ENCODE results near the gene SURF1.

Gene SURF1

DNA sequence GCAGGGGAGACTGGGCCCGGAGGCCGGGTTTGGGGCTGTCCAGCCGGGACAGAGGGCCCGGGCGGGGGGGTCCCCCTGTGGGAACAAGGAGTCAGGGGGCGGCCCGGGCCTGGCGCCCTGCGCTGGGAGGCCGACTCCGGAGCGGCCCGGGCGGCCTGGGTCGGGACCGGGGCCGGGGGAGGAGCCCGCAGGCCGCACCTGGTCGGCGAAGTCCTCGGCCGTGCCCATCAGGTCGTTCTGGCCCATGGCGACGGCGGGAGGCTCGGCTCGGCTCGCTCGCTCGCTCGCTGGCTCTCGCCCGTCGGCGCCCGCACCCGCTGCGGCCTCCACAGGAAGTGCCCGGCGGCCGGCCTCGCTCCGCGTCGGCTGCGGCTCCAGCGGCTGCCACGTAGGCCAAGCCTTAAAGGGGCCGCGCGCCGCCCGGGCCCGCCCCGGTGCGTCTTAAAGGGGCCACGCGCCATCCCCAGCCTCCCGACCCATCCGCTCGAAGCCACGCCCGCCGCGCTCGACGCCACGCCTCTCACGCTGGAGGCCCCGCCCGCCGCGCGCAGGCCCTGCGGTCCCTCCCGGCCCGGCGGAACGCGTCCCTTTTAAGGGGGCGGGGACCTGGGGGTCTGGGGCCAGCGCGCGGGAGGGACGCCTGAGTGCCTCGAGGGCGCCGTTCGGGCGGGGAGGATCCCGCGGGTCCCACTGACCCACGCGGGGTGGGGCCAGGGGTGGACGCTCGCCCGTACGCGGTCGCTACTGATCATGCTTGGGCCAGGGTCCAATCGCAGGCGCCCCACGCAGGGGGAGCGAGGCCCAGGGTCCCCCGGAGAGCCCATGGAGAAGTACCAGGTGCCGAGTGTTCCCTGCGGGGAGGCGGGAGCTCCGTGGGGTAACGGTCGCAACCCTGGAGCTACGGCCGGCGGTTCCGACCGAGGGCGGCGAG lies 19.7 kb upstream of the SURF1 start, which contains the start of the genes STKLD1 and SURF4:
Gene STKLD1 (plus strand): TSS at position 643 of the 931 bp plus-strand sequence. CDS start 108 bp downstream, at position 751.
Gene SURF4 (minus strand): TSS at position 337 of the 931 bp plus-strand sequence. CDS start 91 bp downstream, at position 246.
- peak within 1 kb of the TSS; percentile 81 for H3K4me3 ChIP-seq (ENCODE audit: low read length)
- peak; percentile 99 for DNase-seq (ENCODE audit: low read depth)
- TF ChIP-seq, protein P1, sequence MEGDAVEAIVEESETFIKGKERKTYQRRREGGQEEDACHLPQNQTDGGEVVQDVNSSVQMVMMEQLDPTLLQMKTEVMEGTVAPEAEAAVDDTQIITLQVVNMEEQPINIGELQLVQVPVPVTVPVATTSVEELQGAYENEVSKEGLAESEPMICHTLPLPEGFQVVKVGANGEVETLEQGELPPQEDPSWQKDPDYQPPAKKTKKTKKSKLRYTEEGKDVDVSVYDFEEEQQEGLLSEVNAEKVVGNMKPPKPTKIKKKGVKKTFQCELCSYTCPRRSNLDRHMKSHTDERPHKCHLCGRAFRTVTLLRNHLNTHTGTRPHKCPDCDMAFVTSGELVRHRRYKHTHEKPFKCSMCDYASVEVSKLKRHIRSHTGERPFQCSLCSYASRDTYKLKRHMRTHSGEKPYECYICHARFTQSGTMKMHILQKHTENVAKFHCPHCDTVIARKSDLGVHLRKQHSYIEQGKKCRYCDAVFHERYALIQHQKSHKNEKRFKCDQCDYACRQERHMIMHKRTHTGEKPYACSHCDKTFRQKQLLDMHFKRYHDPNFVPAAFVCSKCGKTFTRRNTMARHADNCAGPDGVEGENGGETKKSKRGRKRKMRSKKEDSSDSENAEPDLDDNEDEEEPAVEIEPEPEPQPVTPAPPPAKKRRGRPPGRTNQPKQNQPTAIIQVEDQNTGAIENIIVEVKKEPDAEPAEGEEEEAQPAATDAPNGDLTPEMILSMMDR (IDR thresholded peaks at IDR 0.05; ENCODE audit: insufficient read depth, low read depth, low read length, missing control alignments): no peak

DNA sequence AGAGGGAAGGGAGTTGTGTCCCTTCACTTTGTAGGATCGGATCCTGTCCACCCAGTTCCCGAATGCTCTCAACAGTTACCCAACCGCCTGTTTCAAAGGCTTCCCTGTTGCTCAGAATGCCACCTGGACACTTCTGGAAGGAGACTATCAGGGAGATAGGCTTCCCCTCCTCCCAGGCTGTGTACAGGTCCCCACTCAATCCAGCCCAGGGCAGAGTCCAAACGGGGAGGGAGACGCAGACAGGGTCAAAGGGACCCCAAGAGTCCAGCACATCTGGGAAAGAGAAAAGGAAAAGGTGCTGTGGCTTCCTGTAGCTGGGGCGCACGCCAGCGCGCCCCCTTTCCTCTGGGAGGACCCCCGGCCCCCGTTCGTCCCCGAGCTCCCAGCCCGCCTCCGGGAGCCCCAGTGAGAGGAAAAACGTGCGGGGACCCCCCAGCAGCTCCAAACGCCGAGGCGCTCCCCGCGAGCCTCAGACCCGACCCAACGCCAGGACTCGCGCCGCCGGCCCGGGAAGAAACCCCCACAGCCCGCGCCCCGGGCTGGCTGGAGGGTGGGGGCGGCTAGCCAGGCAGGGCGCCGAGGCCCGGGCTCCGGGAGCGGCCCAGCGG lies 18.9 kb upstream of the SURF1 start:
- H3K4me3 ChIP-seq (ENCODE audit: low read length): peak overlapping the region; percentile 81
- TF ChIP-seq, protein P1 (IDR thresholded peaks at IDR 0.05; ENCODE audit: insufficient read depth, low read depth, low read length, missing control alignments): no peak
- DNase-seq (ENCODE audit: low read depth): peak; percentile 60

DNA sequence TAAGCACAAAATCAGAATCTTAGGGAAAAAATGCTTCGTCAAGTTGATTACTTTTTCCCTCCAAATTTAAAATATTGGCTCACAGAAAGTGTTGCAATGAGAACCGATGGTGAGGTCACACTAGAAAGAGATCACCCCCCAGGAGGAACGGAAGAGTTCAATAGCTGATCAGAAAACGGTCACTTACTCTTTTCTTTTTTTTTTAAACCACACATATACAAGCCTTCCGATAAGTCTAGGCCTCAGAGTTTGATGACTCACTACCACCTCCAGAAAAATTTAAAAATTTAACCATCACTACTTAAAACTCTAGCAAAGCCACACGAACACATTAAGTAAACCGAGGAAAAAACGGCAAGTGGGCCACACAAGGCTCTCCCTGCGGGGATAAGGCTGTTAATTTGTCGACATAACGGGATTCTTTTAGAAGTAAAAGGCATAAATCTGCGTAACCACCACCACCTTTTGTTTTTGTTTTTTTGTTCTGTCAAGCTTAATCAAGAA lies 18.4 kb upstream of the SURF1 start:
- TF ChIP-seq, protein P1 (IDR thresholded peaks at IDR 0.05; ENCODE audit: insufficient read depth, low read depth, low read length, missing control alignments): no peak
- DNase-seq (ENCODE audit: low read depth): peak; percentile 28

DNA sequence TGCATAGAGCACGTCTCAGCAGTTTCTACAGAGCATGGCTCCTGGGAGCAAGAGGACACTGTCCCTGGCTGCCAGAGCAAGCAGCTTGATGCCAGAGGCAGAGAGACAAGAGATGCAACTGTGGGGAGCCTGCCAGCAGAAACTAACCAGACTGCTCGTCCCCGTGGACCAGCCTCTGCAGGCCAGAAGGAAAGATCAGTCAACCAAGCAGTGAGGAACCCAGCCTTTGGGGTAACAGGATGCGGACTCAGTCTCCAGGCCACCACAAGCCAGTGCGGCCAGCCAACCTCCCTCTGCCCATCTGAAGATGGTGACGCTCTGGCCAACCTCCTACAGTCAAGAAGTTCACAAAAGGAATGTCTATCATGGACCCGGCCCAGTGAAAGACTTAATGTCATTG lies 15.9 kb upstream of the SURF1 start:
- no peak overlapping the region for H3K4me3 ChIP-seq (ENCODE audit: low read length)
- DNase-seq (ENCODE audit: low read depth): no peak
- TF ChIP-seq, protein P1 (IDR thresholded peaks at IDR 0.05; ENCODE audit: insufficient read depth, low read depth, low read length, missing control alignments): no peak

More for the DNA sequence above, 18.4 kb upstream of the SURF1 start:
- H3K4me3 ChIP-seq (ENCODE audit: low read length): peak overlapping the region; percentile 81

DNA sequence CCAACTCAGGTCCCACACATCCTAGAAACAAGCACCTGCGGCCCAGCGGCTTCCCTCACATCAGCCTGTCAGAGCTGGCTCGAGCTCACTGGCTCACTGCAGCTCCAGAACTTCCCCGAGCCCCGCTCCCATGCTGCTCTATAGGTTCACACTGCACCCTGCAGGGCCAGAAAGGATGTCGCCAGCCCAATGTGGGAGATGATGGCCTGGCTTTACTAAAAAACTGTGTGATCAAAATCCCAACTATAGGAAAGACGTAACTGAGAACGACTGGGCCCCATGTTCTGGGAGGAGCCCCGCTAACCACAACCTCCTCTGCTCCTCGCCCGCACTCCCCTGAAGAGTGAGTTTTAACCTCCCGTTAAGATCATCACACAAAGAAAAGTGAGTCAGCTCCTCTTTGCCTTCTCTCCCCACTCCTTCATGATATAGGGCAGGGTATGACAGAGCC lies 15.0 kb upstream of the SURF1 start:
- H3K4me3 ChIP-seq (ENCODE audit: low read length): no peak overlapping the region
- peak; percentile 18 for DNase-seq (ENCODE audit: low read depth)
- TF ChIP-seq, protein P1 (IDR thresholded peaks at IDR 0.05; ENCODE audit: insufficient read depth, low read depth, low read length, missing control alignments): peak; percentile 13

DNA sequence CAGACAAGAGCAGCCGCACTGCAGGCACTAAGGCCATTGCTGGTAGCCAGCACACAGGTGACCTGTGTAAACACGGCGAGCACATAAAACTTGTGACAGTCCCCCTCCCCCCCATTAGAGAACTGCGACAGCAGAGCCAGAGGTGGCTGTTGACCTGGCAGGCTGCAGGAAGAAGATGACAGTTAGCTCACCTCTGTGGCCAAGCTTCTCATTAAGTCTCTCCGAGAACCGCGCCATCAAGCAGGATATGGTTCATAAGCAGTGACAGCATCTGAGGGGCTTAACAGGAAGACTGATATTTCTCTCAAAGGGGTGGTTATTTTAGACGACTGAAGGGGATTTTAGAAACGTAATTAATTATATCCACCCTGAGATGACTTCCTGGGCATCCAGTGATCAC lies 14.4 kb upstream of the SURF1 start:
- no peak for DNase-seq (ENCODE audit: low read depth)
- TF ChIP-seq, protein P1 (IDR thresholded peaks at IDR 0.05; ENCODE audit: insufficient read depth, low read depth, low read length, missing control alignments): no peak
- no peak overlapping the region for H3K4me3 ChIP-seq (ENCODE audit: low read length)

Data from epithelial cell of esophagus (primary cell).